ENCODE measurements around the gene RPLP1. TPM values are rescaled to one million over a fixed set of nuclear protein-coding genes. Genes with fewer than 3 reads are reported as not detected.

RPLP1 gene
- total and polyA plus RNA-seq, 9 of the 15 experiments (the other 6 are each of a cell fraction or from before 2014, with no cell fraction given): 76.3 to 3,053 (median 847) TPM

- Histone ChIP-seq H3K27ac (ENCODE audit: extremely low read depth, low read depth, low read length) (no peak overlapping the region), H3K9me1 (ENCODE audit: control insufficient read depth, insufficient read depth, low read length) (no peaks in the 10 kb centered on the region), H3K27me3 (ENCODE audit: control insufficient read depth in 2 of 2, insufficient read depth in 2 of 2, low read length in 2 of 2) (peaks cover 0 to 32% of the 10 kb centered on the region in 2 experiments; a peak in 3 of 5 replicates), H3K9me3 (replicated peaks; ENCODE audit: control insufficient read depth, insufficient read depth, low read depth, low read length) (no peaks in the 10 kb centered on the region), H3K9ac (ENCODE audit: insufficient read depth in 1 of 2, low read depth in 2 of 2, low read length in 2 of 2) (no peak overlapping the region), H2AFZ (ENCODE audit: low read depth, low read length) (no peak overlapping the region), H3K4me1 (replicated peaks in 1 of 2; ENCODE audit: control insufficient read depth in 2 of 2, insufficient read depth in 2 of 2, low read length in 2 of 2) (no peaks in the 10 kb centered on the region), H3K4me2 (ENCODE audit: insufficient read depth, low read length) (no peak overlapping the region), H3K79me2 (ENCODE audit: control insufficient read depth, insufficient read depth, low read length) (no peaks in the 10 kb centered on the region), H4K20me1 (replicated peaks; ENCODE audit: control insufficient read depth, insufficient read depth, low read length) (no peaks in the 10 kb centered on the region), H3K36me3 (ENCODE audit: control insufficient read depth, insufficient read depth, low read length) (no peaks in the 10 kb centered on the region), H3K4me3 (no peak overlapping the region)
- BruUV-seq (replicated peaks): no TSS peak
- intact Hi-C loops (cut with micrococcal nuclease) (no loop called here), in situ Hi-C loops (cut with MboI) (no loop called here)
- DNase-seq (ENCODE audit: extremely low read depth in 1 of 4, low spot score in 3 of 4) (no peak), FAIRE-seq (no peak), ATAC-seq (no peak)
- ChIA-PET CTCF (ENCODE audit: low intra/inter-chr PET ratio) (no interaction called here), POLR2A (no interaction called here)
- 0% methylated on average over 2 of the region's 2 CpGs for WGBS (ENCODE audit: insufficient coverage, low coverage, missing lambda C conversion rate)
- TF ChIP-seq MAZ (CRISPR knock-in tag; conservative IDR thresholded peaks at IDR 0.05 in 1 of 2, IDR thresholded peaks at IDR 0.05 in 1 of 2): no peak
- no peak for TF ChIP-seq HDGF (IDR thresholded peaks at IDR 0.05)
- no peak for TF ChIP-seq MEIS2 (IDR thresholded peaks at IDR 0.05; ENCODE audit: partially characterized antibody)
Observed at GRCh38 chr15:69496001-69496400, 43.4 kb downstream of the RPLP1 start.

DNA sequence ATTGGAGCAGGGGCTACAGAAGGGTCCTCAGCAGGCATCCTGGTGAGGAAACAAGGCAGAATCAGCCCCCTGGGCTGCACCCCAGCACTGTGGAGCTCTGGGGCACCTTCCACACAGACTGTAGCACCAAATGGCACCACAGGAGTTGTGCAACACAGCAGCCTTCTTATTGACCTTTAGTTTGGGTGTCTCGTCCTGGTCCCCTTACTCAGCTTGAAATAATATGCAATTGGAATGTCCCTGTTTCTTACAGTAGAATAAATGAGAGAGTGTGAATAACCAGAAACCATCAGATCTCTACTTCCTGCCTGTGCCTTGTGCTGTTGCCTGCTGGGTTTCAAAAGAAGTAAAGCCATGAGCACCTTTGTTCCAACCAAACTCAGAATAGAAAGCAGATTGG, 44.5 kb downstream of the RPLP1 start:
- TF ChIP-seq SAFB2 (IDR thresholded peaks at IDR 0.05; ENCODE audit: borderline replicate concordance, low read depth, low read length, severe bottlenecking) (no peak), RHOXF2B (CRISPR knock-in tag; conservative IDR thresholded peaks at IDR 0.05) (no peak), PPARD (CRISPR knock-in tag; IDR thresholded peaks at IDR 0.05) (no peak), ZNF232 (CRISPR knock-in tag; IDR thresholded peaks at IDR 0.05) (no peak)
- TF ChIP-seq, protein P1, sequence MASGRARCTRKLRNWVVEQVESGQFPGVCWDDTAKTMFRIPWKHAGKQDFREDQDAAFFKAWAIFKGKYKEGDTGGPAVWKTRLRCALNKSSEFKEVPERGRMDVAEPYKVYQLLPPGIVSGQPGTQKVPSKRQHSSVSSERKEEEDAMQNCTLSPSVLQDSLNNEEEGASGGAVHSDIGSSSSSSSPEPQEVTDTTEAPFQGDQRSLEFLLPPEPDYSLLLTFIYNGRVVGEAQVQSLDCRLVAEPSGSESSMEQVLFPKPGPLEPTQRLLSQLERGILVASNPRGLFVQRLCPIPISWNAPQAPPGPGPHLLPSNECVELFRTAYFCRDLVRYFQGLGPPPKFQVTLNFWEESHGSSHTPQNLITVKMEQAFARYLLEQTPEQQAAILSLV (tag; IDR thresholded peaks at IDR 0.05): no peak
- CTCF ChIA-PET (ENCODE audit: low intra/inter-chr PET ratio): no interaction called here
- no peak overlapping the region for H3K4me2 ChIP-seq (ENCODE audit: insufficient read depth, low read length)
- no peaks in the 10 kb centered on the region for H3K9me1 ChIP-seq (ENCODE audit: control insufficient read depth, insufficient read depth, low read length)
- in situ Hi-C loops (cut with MboI): no loop called here
- no peak for FAIRE-seq
- intact Hi-C loops (cut with micrococcal nuclease): no loop called here
- H4K20me1 ChIP-seq (replicated peaks; ENCODE audit: control insufficient read depth, insufficient read depth, low read length): no peaks in the 10 kb centered on the region
- no peaks in the 10 kb centered on the region for H3K4me1 ChIP-seq (replicated peaks in 1 of 2; ENCODE audit: control insufficient read depth in 2 of 2, insufficient read depth in 2 of 2, low read length in 2 of 2)
- WGBS (ENCODE audit: insufficient coverage, low coverage, missing lambda C conversion rate): 0% methylated on average over 1 of the region's 1 CpG
- DNase-seq (ENCODE audit: extremely low read depth in 1 of 4, low spot score in 3 of 4): no peak
- no peak overlapping the region for H3K27ac ChIP-seq (ENCODE audit: extremely low read depth, low read depth, low read length)
- H3K4me3 ChIP-seq: no peak overlapping the region
- H2AFZ ChIP-seq (ENCODE audit: low read depth, low read length): no peak overlapping the region
- BruUV-seq (replicated peaks): no TSS peak
- H3K9ac ChIP-seq (ENCODE audit: insufficient read depth in 1 of 2, low read depth in 2 of 2, low read length in 2 of 2): no peak overlapping the region
- ATAC-seq: no peak
- H3K27me3 ChIP-seq (ENCODE audit: control insufficient read depth in 2 of 2, insufficient read depth in 2 of 2, low read length in 2 of 2): peaks cover 0 to 29% of the 10 kb centered on the region in 2 experiments; a peak in 3 of 5 replicates
- no peaks in the 10 kb centered on the region for H3K9me3 ChIP-seq (replicated peaks; ENCODE audit: control insufficient read depth, insufficient read depth, low read depth, low read length)
- POLR2A ChIA-PET: interaction anchor here (0.6 kb wide), 1 partner anchor 902 kb away, joined by 3 read pairs; no protein-coding TSS in a partner anchor
- no peaks in the 10 kb centered on the region for H3K36me3 ChIP-seq (ENCODE audit: control insufficient read depth, insufficient read depth, low read length)
- no peaks in the 10 kb centered on the region for H3K79me2 ChIP-seq (ENCODE audit: control insufficient read depth, insufficient read depth, low read length)

Measured in K562 (cell line).